ENCODE results near the gene TMOD1.

Gene TMOD1

DNA sequence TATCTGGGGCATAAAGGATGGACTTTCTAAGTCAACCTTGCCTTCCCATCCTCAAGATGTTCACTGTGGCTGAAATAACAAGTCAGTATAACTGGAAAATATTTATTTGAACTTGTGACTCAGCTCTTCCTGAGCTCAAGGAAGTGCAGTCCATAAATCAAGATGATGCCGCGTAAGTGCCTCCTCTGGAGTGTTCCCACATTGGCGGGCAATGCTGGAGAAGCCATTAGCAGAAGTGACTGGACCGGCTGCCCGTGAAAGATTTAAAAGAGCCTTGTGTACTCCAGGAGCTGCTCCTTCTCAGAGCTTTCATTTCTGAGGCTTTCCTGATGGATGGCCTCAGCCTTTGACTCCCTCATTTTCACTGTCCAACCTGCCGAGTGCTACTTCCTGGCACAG, 17.4 kb downstream of the TMOD1 start:
- DNase-seq, result peak; percentile 21 to 46 (median 37)

DNA sequence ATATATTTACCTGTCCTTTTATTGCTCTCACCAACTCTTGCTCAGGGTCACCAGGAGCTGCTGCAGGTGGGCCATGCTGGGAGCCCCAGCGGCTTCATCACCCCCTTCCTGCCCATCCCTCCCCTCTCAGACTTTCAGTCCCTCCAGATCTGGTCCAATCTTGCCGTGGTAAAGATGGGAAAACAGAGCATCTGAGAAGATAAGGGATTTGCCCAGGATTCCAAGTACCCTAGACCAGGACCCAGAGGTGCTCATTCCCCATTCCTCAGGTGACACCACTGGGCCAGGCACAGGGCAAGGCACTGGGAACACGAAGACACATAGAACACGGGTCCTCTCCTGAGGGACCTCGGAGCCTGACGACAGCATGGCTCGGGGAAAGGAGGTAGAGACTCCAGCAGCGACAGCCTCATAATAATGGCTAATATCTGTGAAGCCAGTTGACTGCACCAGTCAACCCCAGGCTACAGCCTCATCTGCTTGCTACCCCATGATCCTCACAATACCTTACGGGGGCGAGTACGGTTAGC, 18.0 kb downstream of the TMOD1 start:
- DNase-seq, result no peak

DNA sequence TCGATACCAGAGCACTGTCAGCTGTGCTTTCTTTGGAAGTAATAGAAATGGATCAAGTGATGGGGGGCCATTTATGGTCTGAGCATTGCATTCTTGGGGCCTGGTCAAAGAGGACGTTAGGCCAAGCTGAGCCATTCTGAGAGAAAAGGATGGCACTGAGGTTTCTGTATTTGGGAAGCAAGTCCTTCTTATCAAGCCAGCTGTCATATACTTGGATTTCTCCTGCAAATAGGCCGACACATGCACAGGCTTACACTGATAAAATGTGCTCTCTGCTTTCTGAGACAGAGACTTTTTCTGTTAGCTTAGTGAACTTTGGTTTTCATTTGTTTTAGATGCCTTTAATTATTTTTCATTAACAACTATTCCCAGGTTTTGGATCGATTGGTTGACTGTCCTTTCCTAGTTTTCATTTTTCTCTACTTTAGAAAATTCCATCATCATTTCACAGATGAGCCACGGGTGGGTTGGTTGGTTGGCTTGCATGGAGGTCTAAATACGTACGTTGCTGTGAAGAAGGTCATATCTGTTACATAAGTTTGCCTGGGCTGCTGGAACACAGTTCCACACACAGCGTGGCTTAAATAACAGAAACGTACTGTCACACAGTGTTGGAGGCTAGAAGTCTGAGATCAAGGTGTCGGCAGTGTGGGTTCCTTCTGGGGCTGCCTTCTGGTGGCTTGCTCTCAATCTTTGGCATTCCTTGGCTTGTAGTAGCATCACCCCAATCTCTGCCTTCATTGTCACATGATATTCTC, 20.3 kb downstream of the TMOD1 start:
- DNase-seq, result no peak

DNA sequence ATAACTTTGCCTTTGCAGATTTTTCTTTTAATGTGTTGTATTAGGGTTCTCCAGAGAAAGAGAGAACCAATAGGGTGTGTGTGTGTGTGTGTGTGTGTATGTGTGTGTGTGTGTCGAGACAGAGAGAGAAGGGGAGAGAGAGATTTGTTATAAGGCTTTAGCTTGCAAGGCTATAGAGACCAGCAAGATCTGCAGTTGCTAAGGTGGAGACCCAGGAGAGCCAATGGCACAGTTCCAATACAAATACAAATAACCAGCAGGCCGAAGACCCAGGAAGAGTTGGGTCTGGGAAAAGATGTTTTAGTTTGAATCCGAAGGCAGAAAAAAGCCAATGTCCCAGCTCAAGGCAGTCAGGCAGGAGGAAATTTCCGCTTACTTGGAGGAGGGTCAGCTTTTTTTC, 23.0 kb downstream of the TMOD1 start:
- no peak for DNase-seq

DNA sequence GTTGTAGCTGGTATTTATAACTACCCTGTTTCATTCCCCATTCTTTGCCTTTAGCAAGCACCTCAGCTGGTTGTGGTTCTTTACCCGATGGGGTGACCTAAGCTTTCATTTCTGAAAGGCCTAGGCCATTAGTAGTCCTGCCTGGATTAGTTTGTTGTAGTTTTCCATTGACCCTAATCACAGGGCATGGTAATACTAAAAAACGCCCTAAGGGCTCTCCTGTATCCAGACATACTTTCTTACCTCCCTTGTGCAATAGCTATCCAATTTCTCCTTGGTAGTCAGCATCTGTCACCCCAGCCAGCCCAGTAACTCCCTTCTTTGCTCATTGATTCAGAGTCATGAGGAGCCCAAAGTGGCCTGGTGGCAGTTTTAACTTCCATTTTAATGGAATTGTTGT, 24.0 kb downstream of the TMOD1 start:
- DNase-seq, result no peak

DNA sequence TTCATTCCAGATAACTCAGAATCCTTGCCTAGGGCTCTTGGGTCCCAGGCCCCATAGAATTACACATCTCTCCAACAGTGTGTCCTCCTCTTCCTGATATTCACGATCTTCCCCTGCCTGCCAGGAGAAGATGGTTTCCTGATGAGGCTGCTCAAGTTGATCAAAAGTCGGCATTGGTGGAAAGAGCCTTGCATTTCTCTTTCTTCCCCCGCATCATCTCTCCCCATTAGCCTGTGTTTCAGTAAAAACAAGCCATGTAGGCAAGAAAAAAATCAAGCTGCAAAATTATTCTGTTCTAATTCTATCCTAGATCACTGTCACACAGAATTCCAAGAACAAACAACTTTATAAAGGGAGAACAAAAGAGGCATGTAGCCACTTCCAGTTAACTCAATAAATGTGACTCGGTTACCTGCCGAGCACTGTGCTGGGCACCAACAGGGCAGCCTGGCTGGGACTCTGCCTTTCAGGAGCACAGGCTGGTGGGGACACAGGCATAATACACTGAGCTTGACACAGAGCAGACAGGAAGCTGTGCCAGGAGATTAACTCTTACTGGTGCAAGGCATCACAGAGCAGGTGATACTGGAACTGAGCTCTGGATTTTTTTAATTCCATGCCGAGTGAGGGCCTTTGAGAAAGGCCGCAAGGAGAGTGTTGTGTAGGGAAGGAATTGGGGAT, 25.6 kb downstream of the TMOD1 start:
- DNase-seq, result no peak

DNA sequence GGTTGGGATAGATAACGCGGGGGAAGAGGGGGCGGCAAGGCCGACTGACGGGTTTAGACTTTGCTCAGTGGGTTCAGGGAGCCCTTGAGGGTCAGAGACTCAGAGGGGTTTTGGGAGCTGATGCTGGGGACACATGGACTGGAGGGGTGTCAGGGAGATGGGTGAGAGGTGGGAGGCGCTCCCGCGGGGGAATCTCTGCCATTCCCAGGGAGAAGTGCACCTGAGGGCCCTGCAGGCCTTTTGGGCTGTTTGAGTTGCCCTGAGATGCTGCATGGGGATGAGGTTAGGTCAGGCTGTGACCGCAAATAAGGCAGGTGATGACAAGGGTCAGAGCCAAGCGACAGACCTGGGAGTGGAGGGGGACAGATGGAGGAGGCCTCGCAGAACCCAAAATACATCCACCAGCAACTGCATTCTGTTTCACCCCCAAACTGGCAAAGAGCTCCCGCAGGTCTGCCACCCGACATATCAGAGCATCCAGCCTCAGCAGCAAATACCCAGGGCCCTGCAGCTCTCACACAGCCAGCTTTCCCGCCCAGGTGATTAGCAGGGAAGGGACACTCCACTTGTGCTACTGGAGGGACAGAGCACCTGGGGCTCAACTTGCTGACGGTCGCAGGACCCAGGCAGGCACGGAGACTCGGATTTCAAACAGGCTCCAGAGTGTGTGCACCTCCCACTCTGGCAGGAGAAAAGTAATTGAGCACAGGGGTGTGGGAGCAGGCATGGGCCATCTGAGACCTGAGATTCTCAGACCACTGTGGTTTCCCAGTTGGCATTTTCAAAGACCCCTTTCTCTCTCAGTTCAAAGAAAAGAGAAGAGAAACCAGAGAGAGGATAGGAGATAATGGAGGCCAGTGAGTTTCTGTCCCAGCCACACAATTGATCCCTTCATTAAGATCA, 26.4 kb downstream of the TMOD1 start:
- DNase-seq, result no peak

DNA sequence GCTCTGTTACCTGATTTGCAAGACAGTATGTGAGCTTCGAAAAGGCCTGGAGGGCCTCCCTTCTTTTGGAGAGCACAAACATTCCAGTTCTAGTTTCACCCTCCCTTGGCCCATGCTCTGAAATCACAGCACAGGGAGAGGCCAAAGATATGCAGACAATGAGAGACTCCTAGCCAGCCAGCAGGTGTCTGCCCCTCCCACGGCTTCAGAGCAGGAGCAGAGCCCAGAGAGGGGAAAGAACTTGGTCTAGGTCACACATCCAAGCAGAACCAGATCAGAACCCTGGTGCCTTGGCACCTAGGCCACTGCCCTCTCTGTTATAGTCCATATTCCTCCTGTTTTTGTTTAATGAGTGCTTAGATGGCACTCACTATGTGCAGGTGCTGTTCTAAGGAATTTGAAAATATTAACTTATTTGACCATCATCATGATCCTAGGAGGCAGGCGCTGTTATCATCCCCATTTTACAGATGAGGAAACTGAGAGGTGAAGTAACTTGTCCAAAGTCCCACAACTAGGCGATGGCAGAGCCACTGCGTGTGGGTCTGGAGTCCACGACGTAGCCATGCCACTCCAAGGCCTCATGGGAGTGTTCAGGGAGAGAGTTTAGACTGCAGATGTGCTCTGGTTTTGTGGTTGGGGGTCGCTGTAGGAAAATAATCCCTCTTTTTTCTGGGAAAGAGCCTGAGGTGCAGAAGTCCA, 27.2 kb downstream of the TMOD1 start:
- no peak for DNase-seq

DNA sequence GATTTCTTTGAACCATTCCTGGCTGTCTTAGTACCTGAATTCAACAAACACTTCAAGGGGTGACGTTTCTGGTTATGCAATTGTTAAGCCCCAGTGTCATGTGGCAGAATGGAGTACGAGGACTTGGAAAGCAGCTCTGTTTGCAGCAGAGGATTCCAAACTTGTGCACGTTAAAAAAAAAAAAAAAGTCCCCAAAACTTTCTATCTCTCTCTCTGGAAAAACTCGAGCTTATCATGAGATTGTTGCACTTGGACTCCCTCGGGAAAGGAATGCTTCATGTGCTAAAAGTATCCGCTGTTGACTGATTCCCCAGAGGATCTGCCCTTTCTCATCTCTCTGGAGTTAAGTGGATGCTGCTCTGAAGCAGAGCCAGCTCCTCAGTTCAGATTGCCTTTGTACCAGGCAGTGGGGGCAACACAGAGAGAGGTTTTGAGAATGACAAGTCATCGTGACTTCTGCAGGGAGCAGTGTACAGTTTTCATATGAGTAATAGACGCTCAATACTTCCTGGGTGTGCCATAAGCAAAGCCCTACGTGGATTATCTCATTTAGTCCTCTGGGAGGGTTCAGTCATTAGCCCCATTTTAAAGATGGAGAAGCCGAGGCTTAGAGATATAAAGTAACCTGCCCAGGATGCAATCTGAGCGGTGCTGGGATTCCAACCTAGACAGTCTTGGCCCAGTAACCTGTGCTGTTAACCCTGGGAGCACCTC, 28.1 kb downstream of the TMOD1 start:
- peak; percentile 8 to 25 (median 10) for DNase-seq

DNA sequence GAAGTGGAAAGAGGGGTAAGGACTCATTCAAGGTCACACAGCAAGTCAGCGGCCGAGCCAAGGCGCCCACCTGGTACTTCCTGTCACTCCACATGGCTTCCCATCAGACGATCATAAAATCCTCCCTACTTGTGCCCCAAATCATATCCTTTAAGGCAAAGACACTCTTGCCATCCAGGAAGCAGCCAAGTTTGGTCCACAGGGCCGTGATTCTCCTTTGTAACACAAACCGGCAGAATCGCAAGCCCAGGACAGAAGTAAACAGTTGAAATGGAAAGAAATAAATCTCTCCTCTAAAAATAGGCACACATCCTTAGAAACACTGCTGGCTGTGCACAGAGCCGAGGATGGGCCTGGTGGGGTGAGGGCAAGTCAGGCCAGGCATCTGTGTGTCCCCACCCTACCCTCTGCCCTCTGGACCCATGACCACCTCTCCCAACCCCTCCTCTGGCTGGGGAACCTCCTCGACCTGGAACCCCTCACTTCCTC, 30.5 kb downstream of the TMOD1 start:
- DNase-seq, result no peak

DNA sequence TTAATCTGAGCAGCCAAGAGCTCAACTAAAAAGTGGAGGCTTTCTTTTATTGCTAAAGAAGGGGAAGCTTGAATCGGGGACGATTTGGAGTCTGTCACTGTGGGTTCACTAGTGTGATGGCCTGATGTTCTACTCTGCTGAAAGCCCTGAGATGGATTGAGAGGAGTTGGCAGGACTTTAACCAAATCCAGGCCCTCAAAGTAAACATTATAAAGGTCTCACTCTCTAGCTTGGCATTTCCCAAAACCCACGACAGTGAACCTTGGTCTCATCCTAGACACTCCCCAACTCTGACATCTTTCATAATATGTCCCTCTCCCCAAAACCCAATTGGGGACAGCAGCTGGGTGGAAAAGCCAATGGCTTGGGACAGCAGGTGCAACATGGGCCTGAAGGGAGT, 32.7 kb downstream of the TMOD1 start:
- no peak for DNase-seq

DNA sequence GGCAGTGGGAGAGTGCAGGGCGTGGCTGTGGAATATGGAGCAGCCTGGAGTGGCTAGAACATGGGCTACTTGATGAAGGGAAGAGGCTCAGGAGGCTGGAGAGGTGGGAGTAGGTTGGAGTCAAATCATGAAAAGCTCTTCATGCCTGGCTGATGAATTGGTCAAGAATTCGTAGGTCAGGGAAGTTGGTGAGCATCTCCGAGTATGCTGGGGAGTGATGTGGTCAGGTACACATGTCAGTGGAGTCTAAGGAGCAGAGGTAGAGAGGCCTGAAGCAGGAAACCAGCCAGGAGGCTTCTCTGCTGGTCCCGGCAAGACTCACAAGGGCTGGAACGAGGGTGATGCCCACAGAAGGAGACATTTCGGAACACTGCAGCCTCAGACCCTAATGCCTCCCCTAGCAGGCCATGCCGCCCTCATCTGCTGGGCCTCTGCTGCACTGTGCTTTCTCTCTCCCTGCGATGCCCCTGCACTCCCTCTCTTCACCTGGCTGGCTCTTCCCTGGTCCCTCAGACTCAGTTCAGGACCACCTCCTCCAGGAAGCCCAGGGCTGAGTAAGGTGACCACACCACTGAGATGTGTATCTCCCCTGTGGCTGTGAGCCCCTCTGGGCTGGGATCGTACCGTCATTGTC, 33.6 kb downstream of the TMOD1 start:
- DNase-seq, result no peak

DNA sequence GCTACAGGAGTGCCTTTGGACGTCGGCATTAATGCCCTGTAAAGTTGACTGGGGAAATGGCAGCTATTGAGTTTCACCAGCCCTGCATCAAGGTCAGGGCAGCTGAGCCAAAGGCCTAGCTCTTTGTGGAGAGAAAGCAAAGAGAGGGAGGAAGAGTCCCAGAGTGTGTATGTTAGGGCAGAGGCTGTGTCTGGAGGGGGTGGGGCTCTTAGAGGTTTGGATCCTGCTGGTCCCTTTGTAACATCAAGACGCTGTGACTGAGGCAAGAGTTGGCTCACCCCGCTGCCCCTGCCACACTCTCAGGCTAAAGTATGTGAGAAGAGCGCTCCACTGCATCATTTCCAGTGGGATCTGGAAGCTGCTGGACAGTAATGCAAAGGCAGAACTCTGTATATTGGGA, 34.3 kb downstream of the TMOD1 start:
- no peak for DNase-seq

DNA sequence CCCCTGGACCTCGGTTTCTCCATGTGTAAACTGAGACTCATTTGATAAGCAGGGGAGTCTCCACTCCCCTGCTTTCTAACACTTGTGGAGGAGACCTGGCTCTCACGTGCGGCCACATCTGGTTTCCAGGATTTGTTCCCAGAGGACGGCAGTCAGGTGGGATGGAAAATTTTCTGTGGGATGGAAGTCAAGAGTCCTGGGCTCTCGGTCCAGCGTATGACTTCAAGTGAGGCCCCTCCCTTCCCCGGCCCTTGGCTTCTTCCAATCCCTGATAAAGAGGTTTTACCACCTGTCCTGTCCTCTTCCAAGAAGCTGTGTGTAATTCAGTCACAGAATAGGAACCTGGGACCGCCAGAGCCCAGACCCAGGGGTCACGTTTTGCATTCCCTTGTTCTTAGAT, 35.0 kb downstream of the TMOD1 start:
- DNase-seq, result no peak

DNA sequence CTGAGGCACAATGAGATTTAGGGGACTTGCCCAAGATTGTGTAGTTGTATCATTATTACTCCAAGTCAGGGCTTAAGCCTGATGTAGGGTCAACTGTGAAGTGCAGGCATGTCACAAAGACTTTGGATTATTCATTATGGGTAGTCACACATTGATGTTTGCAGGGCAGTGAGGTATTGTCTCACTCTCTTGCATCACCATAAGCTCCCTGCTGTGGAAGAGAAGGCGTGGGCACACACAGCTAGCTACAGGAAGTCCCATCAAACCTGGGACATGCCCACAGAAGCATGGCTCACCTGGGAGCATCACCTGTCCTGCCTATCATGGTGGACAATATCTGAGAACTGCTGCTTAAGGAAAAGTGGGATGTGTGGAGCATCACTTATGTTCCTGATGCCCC, 42.1 kb downstream of the TMOD1 start:
- DNase-seq, result no peak

DNA sequence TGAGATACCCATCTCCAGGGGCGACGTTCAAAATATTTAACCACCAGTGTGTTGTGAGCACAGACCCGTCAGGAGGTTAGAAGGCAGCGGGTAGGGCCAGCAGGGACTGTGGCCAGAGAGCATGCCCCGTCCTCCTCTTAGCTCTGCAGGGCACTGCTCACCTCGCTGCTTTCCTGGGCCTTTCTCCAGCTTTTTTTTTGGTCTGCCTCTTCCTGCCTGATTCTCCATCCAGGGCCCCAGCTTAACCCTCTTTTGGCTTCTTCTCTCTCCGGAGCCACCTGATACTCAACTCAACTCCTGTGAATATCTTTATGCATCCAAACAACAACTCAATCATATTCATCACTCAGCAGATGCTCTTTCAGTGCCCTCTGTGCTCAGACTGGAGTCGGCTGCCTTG, 44.0 kb downstream of the TMOD1 start:
- DNase-seq, result no peak

DNA sequence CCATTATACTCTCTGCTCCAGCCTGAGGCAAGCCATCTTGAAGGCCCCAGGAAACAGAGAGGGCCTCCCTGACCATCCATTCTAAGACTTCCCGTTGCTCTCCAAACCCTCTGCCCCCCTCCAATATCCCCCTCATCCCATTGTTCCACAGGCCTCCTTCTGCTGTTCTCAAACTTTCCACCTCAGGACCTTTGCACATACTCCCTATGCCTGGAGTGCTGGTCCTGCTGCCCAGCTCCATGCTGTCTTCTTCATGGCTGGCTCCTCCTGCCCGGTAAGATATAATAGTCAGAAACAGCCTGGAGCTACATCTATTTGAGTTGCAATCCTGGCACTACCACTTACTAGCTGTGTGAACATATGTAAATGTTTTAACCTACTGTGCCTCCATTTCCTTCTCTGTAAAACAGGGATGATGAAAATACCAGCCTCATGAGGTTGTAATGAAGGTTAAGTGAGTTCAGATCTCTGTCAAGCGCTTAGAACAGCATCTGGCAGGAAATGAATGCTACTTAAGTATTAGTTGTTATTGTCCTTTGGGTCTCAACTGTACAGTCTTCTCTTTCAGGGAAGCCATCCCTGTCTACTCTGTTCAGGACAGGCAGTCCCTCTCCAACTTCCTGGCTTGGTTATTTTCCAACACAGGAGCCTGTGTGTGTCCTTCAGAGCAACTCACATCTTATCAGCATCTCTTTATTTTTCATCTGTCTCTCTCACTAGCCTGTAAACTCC, 45.8 kb downstream of the TMOD1 start:
- DNase-seq, result no peak

DNA sequence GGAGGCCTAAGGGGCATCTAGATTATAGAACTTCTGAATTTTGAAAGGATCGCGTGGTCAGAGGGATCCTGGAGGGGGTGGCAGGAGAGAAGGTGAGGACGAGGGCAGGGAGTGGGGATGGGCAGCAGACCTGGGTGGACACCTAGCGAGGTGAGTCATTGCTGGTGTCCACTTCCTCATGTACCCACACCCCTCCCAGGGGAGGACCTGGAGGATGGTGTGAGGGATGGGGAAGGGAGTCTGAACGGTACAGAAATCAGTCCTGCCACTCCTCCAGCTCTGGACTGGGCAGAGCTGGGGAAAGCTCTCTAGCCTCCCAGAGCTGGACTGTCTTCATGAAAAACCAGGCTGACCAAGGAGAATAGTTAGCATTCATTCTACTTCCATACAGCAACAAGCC, 46.9 kb downstream of the TMOD1 start:
- DNase-seq, result no peak

DNA sequence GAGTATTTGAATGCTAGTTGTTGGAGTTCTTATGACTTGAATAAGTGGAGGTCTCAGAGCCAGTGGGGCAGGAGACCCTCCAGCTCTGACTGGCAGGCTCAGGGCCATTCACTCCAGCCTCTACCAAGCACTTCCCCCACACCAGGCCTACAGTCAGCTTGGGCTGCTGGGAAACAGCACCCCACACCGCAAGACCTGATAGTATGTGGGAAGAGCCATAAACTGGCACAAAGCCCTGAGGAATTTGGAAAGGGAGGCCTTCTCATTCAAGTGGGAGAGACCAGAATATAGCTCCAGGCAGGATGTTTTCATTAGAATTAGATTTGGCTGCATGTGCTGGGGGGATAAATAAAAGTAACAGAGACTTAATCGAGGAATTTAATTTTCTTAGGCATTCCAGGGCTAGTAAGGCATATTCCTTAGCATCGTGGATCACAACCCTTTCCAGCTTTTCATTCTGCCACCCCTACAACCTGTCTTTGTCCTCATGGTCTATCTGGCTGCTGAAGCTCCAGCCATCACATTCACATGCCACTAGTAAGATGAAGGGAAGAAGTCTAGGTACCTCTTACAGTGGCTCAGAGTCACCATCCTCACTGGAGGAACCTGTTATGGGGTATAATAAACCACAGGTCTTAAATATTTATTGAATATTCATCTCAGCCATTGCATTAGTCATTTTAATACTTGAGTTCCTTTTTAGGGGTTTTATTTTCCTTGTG, 47.5 kb downstream of the TMOD1 start:
- no peak for DNase-seq

DNA sequence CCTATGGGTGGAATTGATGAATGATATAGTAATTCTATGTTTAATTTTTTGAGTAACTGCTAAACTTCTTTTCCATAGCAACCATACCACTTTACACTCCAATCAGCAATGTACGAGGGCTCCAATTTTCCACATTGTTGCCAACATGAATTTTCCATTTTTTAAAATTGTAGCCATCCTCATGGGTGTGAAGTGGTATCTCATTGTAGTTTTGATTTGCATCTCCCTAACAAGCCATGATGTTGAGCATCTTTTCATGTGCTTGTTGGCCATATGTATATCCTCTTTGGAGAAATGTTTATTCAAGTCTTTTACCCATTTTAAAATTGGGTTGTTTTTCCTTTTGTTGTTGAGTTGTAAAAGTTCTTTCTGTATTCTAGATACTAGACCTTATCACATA, 48.9 kb downstream of the TMOD1 start:
- no peak for DNase-seq
